Mucosa of descending colon (tissue), 3 donors: ENCODE measurements around the gene FRMD3. TPM values are rescaled to one million over a fixed set of nuclear protein-coding genes. Genes with fewer than 3 reads are reported as not detected.

Experiments used
- ATAC-seq: fragments of 200-7000 bp; cut with Tn5 transposase; one replicate; pipeline ENCODE4 v1.9.1; 2020; ENCODE audit warnings: mild to moderate bottlenecking, moderate library complexity
- DNase-seq, 3 donors: peaks; one replicate each; pipeline ENCODE4 v3.0.0-alpha.2; 2020
- H3K36me3 ChIP-seq: fragments of 200-600 bp; one replicate; pipeline ENCODE4 v1.8.0; 2021; ENCODE audit warnings: low read depth, mild to moderate bottlenecking
- H3K4me1 ChIP-seq: fragments of 200-600 bp; one replicate; pipeline ENCODE4 v1.8.0; 2021; ENCODE audit warnings: low read depth, mild to moderate bottlenecking
- H3K4me3 ChIP-seq: fragments of 200-600 bp; one replicate; pipeline ENCODE4 v1.8.0; 2021; ENCODE audit warnings: mild to moderate bottlenecking
- H3K9me3 ChIP-seq: fragments of 200-600 bp; one replicate; pipeline ENCODE4 v1.8.0; 2021; ENCODE audit warnings: mild to moderate bottlenecking
- intact Hi-C, 2 donors: fragments of 100-400 bp; cut with DNase I in 1 of 2; cut with micrococcal nuclease in 1 of 2; formaldehyde crosslinking; loops; one replicate each; pipeline versions ENCODE4 v1.11.0 to v1.11.1; 2022; cut with DNase I, micrococcal nuclease
- total RNA-seq, 3 donors: library from RNA; stranded (reverse); fragmentation: NEBNext Ultra II Directional in 2 of 3; extraction: Animal tissue kit (Norgen Biotek cat#: 25700) in 2 of 3; gene quantifications; one replicate each; pipeline versions ENCODE4 v1.2.1 to v1.2.4, GENCODE V29; 2021 to 2023
- TF ChIP-seq, protein P1 (sequence below): fragments of 200-600 bp; IDR thresholded peaks from one replicate; pipeline ENCODE4 v1.8.0; 2022; ENCODE audit warnings: antibody characterized with exemption, mild to moderate bottlenecking
- donor health status: DM: no; HTN: no; CAD: no; lungs with moderate emphysema.
- donor health status: DM: no; HTN: no; CAD: no.
- donor health status: DM: no; HTN: yes; CAD: no.

FRMD3 gene
- total RNA-seq, 3 donors from 2014 or later, result 12.2 to 27.4 (median 25.0) TPM

DNA sequence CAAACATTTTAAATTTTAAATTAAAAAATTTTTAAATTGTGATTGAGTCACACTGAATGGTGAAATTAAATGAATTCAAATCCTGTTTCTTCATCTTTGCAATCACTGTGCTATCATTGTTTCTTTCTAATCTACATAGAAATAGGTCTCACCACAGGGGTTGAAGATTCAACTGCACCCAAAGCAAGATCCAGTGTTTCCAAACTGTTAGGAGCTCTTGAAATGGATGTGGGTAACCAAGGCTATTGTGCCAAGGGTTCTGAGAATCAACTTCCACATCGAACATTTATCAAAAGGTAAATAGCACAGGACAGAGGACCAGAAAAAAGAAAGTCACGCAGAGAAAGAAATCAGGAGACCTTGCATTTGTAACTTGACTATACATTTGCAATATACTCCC lies 302.7 kb downstream of the FRMD3 start:
- ATAC-seq, result no peak
- no peak overlapping the region for H3K4me3 ChIP-seq
- DNase-seq, result no peak
- no peaks in the 10 kb centered on the region for H3K36me3 ChIP-seq
- H3K4me1 ChIP-seq, result no peaks in the 10 kb centered on the region
- TF ChIP-seq, protein P1, sequence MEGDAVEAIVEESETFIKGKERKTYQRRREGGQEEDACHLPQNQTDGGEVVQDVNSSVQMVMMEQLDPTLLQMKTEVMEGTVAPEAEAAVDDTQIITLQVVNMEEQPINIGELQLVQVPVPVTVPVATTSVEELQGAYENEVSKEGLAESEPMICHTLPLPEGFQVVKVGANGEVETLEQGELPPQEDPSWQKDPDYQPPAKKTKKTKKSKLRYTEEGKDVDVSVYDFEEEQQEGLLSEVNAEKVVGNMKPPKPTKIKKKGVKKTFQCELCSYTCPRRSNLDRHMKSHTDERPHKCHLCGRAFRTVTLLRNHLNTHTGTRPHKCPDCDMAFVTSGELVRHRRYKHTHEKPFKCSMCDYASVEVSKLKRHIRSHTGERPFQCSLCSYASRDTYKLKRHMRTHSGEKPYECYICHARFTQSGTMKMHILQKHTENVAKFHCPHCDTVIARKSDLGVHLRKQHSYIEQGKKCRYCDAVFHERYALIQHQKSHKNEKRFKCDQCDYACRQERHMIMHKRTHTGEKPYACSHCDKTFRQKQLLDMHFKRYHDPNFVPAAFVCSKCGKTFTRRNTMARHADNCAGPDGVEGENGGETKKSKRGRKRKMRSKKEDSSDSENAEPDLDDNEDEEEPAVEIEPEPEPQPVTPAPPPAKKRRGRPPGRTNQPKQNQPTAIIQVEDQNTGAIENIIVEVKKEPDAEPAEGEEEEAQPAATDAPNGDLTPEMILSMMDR, result no peak
- H3K9me3 ChIP-seq, result no peaks in the 10 kb centered on the region
- intact Hi-C loops, result no loop called here

DNA sequence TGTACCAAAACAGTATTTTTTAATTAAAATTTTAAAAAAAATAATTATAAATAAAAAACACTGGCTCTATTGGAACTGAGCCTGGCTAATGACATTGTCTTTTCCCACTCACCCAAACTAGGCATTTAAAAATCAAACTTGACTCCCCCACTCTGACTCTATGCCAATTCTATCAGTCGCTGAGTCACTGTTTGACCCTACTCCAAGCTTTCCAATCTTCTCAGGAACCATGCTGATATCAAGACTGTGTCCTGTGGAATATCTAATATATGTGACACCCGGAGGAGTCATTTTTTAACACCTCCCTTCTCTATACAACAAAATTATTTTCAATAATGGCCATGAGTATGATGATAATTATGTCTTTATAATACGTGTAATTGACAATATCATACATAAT lies 303.7 kb downstream of the FRMD3 start:
- ATAC-seq (no peak), DNase-seq (no peak)
- Histone ChIP-seq H3K4me3 (no peak overlapping the region), H3K9me3 (no peaks in the 10 kb centered on the region), H3K36me3 (no peaks in the 10 kb centered on the region), H3K4me1 (no peaks in the 10 kb centered on the region)
- intact Hi-C loops, result no loop called here
- TF ChIP-seq, protein P1, result no peak

DNA sequence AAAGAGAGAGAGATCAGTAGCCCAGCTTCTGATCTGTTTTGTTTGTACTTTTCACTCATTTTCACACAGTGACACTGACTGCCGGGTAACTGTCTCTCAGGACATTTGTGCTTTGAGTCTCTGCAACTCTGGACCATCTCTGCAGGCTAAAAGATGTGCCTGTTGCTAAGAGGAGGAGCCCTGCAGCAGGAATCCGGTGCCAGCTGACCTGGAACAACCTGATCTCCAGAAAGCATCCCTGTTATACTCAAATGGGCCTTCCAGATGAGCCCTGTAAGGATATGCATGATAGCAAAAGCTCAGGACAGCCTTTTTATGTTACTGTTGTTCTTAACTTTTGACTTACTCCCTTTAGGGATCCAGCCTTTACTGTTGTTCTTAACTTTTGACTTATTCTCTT lies 304.6 kb downstream of the FRMD3 start:
- DNase-seq, result no peak
- Histone ChIP-seq H3K36me3 (no peaks in the 10 kb centered on the region), H3K4me3 (no peak overlapping the region), H3K4me1 (no peaks in the 10 kb centered on the region), H3K9me3 (no peaks in the 10 kb centered on the region)
- intact Hi-C loops, result no loop called here
- TF ChIP-seq, protein P1, result no peak
- ATAC-seq, result no peak

DNA sequence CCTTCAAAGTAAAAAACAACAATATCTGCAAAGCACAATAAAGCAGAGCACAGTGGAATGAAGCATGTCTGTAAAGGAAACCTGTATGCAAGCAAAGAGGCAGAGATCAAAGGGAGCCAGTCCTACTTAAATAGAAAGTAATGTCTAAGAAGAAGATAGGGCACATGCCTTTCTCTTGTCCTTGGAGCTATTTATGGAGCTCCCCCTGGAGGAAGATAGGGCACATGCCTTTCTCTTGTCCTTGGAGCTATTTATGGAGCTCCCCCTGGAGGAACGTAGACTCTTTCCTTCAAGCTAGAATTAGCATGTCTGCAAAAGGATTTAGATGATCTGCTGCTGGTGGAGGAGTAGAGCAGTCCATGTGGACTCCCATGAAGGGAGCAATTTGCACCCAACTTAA lies 307.2 kb downstream of the FRMD3 start:
- intact Hi-C loops, result no loop called here
- no peaks in the 10 kb centered on the region for H3K9me3 ChIP-seq
- no peaks in the 10 kb centered on the region for H3K4me1 ChIP-seq
- H3K36me3 ChIP-seq, result no peaks in the 10 kb centered on the region
- no peak for ATAC-seq
- DNase-seq, result peak in 1 of 3 donors; percentile 44
- no peak overlapping the region for H3K4me3 ChIP-seq
- TF ChIP-seq, protein P1, result no peak

DNA sequence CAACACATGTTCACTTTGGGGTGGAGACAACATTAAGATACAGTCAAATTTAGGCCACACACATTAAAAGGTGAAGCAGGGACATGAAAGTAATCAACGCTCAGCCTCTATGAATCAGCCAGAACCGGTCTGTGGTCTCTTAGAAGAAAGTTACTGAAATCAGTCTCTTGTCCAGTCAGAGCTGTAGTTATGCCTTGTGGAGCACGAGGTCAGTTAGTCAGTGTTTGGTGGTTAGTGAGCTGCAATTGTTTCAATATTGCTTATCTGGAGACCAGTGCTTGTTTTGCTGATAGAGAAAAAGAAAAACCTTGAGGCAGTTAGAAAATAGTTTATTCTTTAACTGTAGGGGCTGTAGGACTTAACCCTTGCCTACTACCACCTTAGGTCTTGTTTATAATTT lies 317.5 kb downstream of the FRMD3 start:
- ATAC-seq, result no peak
- no peaks in the 10 kb centered on the region for H3K36me3 ChIP-seq
- TF ChIP-seq, protein P1, result no peak

DNA sequence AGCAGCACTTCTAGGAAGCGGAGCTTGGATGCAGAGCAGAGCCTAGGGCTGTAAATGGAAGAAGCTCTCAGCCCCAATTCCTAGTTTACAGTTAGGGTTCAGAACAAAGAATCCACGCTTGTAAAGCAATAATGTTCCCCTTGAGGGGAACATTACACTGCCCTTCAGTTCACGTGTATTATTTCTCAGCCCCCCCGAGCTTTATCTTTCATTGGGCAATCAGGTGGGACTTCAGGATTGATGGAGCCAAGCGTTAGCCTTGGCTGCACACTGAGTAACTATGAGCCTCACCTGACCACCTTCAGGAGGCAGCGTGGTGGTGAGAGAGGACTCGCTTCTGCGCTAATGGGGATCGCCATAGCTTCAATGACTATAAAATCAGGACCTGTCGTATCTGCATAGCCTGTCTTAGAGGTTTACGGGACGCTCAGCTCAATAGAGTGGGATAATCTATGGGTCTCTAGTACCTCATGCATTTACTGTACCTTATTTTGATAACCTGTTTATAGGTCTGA lies 318.2 kb downstream of the FRMD3 start:
- intact Hi-C loops, result no loop called here
- TF ChIP-seq, protein P1, result no peak
- DNase-seq (peak in 1 of 3 donors; percentile 8), ATAC-seq (peak; percentile 35)
- Histone ChIP-seq H3K9me3 (no peaks in the 10 kb centered on the region), H3K4me1 (peaks cover 3% of the 10 kb centered on the region), H3K36me3 (no peaks in the 10 kb centered on the region), H3K4me3 (no peak overlapping the region)

More for the DNA sequence above, 317.5 kb downstream of the FRMD3 start:
- intact Hi-C loops, result no loop called here
- Histone ChIP-seq H3K9me3 (no peaks in the 10 kb centered on the region), H3K4me1 (peaks cover 3% of the 10 kb centered on the region), H3K4me3 (no peak overlapping the region)
- no peak for DNase-seq
